Neural cell (in vitro differentiated cells): ENCODE results near the gene OR4E1. TPM values are rescaled to one million over a fixed set of nuclear protein-coding genes. Genes with fewer than 3 reads are reported as not detected.
"Not testable (repeated sequence)": the region's sequence is repeated elsewhere in the genome, so short reads cannot be mapped to it uniquely, and the experiment has no call there.

Experiments used
- H2AFZ ChIP-seq: fragments of 200-600, 300-800 bp; sonication (generic), shearing (Covaris generic); 2 replicates; pipeline ENCODE4 v1.6.0; 2014; ENCODE audit warnings: low read depth, mild to moderate bottlenecking, antibody characterized with exemption, low read length, moderate library complexity
- H3F3A ChIP-seq: fragments of 200-600 bp; shearing (Covaris generic); 2 replicates; pipeline ENCODE4 v1.6.1; 2016; ENCODE audit warnings: mild to moderate bottlenecking, moderate library complexity, mixed read lengths, antibody characterized with exemption, low read length; ENCODE audit not compliant: insufficient read depth, poor library complexity, severe bottlenecking
- H3K27ac ChIP-seq: fragments of 200-600, 300-800 bp; sonication (generic), shearing (Covaris generic); 2 replicates; pipeline ENCODE4 v1.5.1; 2014; ENCODE audit warnings: mild to moderate bottlenecking, low read length, moderate library complexity
- H3K27me3 ChIP-seq: fragments of 300-800, 200-600 bp; sonication (generic), shearing (Covaris generic); 2 replicates; pipeline ENCODE4 v1.6.0; 2014; ENCODE audit warnings: mild to moderate bottlenecking, low read depth, low read length, moderate library complexity; ENCODE audit not compliant: insufficient read depth
- H3K36me3 ChIP-seq: fragments of 300-800, 200-600 bp; sonication (generic), shearing (Covaris generic); 2 replicates; pipeline ENCODE4 v1.5.1; 2014; ENCODE audit warnings: mild to moderate bottlenecking, antibody characterized with exemption, low read length, moderate library complexity; ENCODE audit not compliant: insufficient read depth
- H3K4me2 ChIP-seq: fragments of 300-800, 200-600 bp; sonication (generic), shearing (Covaris generic); 2 replicates; pipeline ENCODE4 v1.6.0; 2014; ENCODE audit warnings: mild to moderate bottlenecking, low read length
- H3K4me3 ChIP-seq: fragments of 300-800, 200-600 bp; sonication (generic), shearing (Covaris generic); 2 replicates; pipeline ENCODE4 v1.5.1; 2014; ENCODE audit warnings: mild to moderate bottlenecking, low read length, moderate library complexity
- H3K79me2 ChIP-seq: fragments of 200-600 bp; shearing (Covaris generic); replicated peaks from 2 replicates; pipeline ENCODE4 v1.6.0; 2014; ENCODE audit warnings: mild to moderate bottlenecking, low read length, moderate library complexity; ENCODE audit not compliant: insufficient read depth
- H3K9ac ChIP-seq: fragments of 300-800, 200-600 bp; sonication (generic), shearing (Covaris generic); 2 replicates; pipeline ENCODE4 v1.6.1; 2016; ENCODE audit warnings: mild to moderate bottlenecking, low read length, mixed read lengths
- H3K9me2 ChIP-seq: fragments of 200-600 bp; shearing (Covaris generic); 2 replicates; pipeline ENCODE4 v1.6.1; 2016; ENCODE audit warnings: mild to moderate bottlenecking, low read length, mixed read lengths; ENCODE audit not compliant: insufficient read depth
- H3K9me3 ChIP-seq: fragments of 200-600, 300-800 bp; sonication (generic), shearing (Covaris generic); 2 replicates; pipeline ENCODE4 v1.6.1; 2016; ENCODE audit warnings: mild to moderate bottlenecking, mixed run types, low read length, moderate library complexity, mixed read lengths
- H4K20me1 ChIP-seq: fragments of 200-600 bp; shearing (Covaris generic); 2 replicates; pipeline ENCODE4 v1.6.1; 2016; ENCODE audit warnings: mild to moderate bottlenecking, mixed run types; ENCODE audit not compliant: insufficient read depth
- EP300 ChIP-seq: fragments of 450-650 bp; conservative IDR thresholded peaks from 2 replicates; pipeline ENCODE4 v1.6.1; 2014; ENCODE audit warnings: antibody characterized with exemption, mild to moderate bottlenecking, moderate library complexity; ENCODE audit not compliant: poor library complexity, severe bottlenecking
- EZH2 ChIP-seq: fragments of 200-600, 300-800 bp; shearing (Covaris generic), sonication (generic); IDR thresholded peaks from 2 replicates; pipeline ENCODE4 v1.6.1; 2014; ENCODE audit warnings: antibody characterized with exemption, low read length, borderline replicate concordance, mild to moderate bottlenecking; ENCODE audit not compliant: insufficient read depth, poor library complexity, severe bottlenecking
- MXI1 ChIP-seq: fragments of 450-650 bp; conservative IDR thresholded peaks from 2 replicates; pipeline ENCODE4 v1.6.1; 2014; ENCODE audit warnings: antibody characterized with exemption, mild to moderate bottlenecking; ENCODE audit not compliant: poor library complexity, severe bottlenecking
- POLR2AphosphoS5 ChIP-seq: IDR thresholded peaks from 2 replicates; pipeline ENCODE4 v1.6.1; 2012
- RAD21 ChIP-seq: fragments of 450-650 bp; conservative IDR thresholded peaks from 2 replicates; pipeline ENCODE4 v1.6.1; 2014; ENCODE audit warnings: antibody characterized with exemption, mild to moderate bottlenecking, moderate library complexity
- SMC3 ChIP-seq: fragments of 450-650 bp; conservative IDR thresholded peaks from 2 replicates; pipeline ENCODE4 v1.6.1; 2014; ENCODE audit warnings: antibody characterized with exemption, mild to moderate bottlenecking, moderate library complexity; ENCODE audit not compliant: poor library complexity
- TAF1 ChIP-seq: IDR thresholded peaks from 2 replicates; pipeline ENCODE4 v1.6.1; 2012; ENCODE audit warnings: low read depth
- polyA plus RNA-seq: library from polyadenylated mRNA; depleted of rRNA; stranded (reverse); fragments of >200 nt; gene quantifications from 2 replicates; pipeline ENCODE4 v1.2.3, GENCODE V29; 2014
- TF ChIP-seq, protein P1 (sequence below): fragments of 450-650 bp; IDR thresholded peaks from 2 replicates; pipeline ENCODE4 v1.5.1; 2014; ENCODE audit warnings: antibody characterized with exemption, mild to moderate bottlenecking, moderate library complexity; ENCODE audit not compliant: poor library complexity, severe bottlenecking
- TF ChIP-seq, protein P2 (sequence below): IDR thresholded peaks from 2 replicates; pipeline ENCODE4 v1.6.1; 2012; ENCODE audit warnings: borderline replicate concordance

OR4E1 gene
- polyA plus RNA-seq, 1 donor from 2014 or later, result not detected

DNA sequence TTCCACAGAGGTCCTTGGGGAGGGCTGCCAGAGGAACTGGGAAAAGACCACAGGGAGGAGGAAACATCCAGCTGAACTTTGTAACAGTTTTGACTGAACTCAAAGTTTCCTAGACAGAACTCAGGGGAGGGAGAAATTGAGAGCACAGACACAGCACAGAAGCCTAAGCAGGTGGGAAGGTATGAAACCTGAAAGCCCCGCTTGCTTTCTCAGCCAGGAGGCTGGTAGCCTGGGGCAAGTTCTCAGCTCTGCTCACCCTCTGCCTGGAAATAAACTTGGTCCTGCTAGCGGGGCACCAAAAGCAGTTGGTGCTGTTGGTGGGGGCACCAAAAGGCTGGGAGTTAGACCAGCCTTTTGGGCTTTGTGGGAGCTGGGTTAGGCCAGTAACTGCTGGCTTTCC, 25.9 kb upstream of the OR4E1 start:
- H3K9me2 ChIP-seq, result no peaks in the 10 kb centered on the region
- H3K4me2 ChIP-seq, result no peak overlapping the region
- no peak overlapping the region for H3K4me3 ChIP-seq
- no peaks in the 10 kb centered on the region for H3F3A ChIP-seq
- TF ChIP-seq, protein P1, sequence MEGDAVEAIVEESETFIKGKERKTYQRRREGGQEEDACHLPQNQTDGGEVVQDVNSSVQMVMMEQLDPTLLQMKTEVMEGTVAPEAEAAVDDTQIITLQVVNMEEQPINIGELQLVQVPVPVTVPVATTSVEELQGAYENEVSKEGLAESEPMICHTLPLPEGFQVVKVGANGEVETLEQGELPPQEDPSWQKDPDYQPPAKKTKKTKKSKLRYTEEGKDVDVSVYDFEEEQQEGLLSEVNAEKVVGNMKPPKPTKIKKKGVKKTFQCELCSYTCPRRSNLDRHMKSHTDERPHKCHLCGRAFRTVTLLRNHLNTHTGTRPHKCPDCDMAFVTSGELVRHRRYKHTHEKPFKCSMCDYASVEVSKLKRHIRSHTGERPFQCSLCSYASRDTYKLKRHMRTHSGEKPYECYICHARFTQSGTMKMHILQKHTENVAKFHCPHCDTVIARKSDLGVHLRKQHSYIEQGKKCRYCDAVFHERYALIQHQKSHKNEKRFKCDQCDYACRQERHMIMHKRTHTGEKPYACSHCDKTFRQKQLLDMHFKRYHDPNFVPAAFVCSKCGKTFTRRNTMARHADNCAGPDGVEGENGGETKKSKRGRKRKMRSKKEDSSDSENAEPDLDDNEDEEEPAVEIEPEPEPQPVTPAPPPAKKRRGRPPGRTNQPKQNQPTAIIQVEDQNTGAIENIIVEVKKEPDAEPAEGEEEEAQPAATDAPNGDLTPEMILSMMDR, result no peak
- TF ChIP-seq TAF1 (no peak), EZH2 (no peak), EP300 (no peak), SMC3 (no peak), POLR2AphosphoS5 (no peak), RAD21 (no peak), MXI1 (no peak)
- TF ChIP-seq, protein P2, sequence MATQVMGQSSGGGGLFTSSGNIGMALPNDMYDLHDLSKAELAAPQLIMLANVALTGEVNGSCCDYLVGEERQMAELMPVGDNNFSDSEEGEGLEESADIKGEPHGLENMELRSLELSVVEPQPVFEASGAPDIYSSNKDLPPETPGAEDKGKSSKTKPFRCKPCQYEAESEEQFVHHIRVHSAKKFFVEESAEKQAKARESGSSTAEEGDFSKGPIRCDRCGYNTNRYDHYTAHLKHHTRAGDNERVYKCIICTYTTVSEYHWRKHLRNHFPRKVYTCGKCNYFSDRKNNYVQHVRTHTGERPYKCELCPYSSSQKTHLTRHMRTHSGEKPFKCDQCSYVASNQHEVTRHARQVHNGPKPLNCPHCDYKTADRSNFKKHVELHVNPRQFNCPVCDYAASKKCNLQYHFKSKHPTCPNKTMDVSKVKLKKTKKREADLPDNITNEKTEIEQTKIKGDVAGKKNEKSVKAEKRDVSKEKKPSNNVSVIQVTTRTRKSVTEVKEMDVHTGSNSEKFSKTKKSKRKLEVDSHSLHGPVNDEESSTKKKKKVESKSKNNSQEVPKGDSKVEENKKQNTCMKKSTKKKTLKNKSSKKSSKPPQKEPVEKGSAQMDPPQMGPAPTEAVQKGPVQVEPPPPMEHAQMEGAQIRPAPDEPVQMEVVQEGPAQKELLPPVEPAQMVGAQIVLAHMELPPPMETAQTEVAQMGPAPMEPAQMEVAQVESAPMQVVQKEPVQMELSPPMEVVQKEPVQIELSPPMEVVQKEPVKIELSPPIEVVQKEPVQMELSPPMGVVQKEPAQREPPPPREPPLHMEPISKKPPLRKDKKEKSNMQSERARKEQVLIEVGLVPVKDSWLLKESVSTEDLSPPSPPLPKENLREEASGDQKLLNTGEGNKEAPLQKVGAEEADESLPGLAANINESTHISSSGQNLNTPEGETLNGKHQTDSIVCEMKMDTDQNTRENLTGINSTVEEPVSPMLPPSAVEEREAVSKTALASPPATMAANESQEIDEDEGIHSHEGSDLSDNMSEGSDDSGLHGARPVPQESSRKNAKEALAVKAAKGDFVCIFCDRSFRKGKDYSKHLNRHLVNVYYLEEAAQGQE, result no peak
- H3K27me3 ChIP-seq, result no peaks in the 10 kb centered on the region
- no peak overlapping the region for H3K27ac ChIP-seq
- no peak overlapping the region for H3K9ac ChIP-seq
- no peaks in the 10 kb centered on the region for H4K20me1 ChIP-seq
- H2AFZ ChIP-seq, result no peak overlapping the region
- no peaks in the 10 kb centered on the region for H3K9me3 ChIP-seq
- H3K36me3 ChIP-seq, result no peaks in the 10 kb centered on the region
- H3K79me2 ChIP-seq, result no peaks in the 10 kb centered on the region

DNA sequence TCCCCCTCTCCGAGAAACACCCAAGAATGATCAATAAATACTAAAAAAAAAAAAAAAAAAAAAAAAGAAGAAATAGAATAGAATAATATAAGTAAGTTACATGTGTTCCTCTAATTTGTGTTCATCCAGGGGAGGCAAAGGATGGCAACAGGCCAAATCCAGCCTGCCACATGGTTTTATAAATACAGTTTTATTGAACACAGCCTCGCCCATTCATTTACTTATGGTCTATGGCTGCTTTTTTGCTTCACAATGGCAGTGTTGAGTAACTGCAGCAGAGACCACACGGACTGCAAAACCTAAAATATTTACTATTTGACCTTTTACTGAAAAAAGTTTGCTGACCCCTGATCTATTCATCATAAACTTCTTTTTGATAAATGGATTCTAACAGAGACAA, 24.9 kb upstream of the OR4E1 start:
- H3K9me2 ChIP-seq, H3K27ac ChIP-seq, H3K4me3 ChIP-seq: not testable (repeated sequence)

DNA sequence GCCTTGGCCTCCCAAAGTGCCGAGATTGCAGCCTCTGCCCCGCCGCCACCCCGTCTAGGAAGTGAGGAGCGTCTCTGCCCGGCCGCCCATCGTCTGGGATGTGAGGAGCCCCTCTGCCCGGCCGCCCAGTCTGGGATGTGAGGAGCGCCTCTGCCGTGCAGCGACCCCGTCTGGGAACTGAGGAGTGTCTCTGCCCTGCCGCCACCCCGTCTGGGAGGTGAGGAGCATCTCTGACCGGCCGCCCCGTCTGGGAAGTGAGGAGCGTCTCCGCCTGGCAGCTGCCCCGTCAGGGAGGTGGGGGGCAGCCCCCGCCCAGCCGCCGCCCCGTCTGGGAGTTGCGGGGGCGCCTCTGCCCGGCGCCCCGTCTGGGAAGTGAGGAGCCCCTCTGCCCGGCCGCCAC, 24.0 kb upstream of the OR4E1 start:
- H3K4me2 ChIP-seq, H4K20me1 ChIP-seq, H3K27ac ChIP-seq, H3K4me3 ChIP-seq, H2AFZ ChIP-seq, H3K36me3 ChIP-seq, H3K9ac ChIP-seq, H3K9me2 ChIP-seq, H3K27me3 ChIP-seq, H3K9me3 ChIP-seq, H3F3A ChIP-seq, H3K79me2 ChIP-seq: not testable (repeated sequence)

More for the DNA sequence above, 24.9 kb upstream of the OR4E1 start:
- H3K27me3 ChIP-seq, H3K9me3 ChIP-seq, H3K79me2 ChIP-seq, H4K20me1 ChIP-seq, H3K9ac ChIP-seq, H3K36me3 ChIP-seq, H3F3A ChIP-seq, H3K4me2 ChIP-seq, H2AFZ ChIP-seq: not testable (repeated sequence)
